GM18951 (cell line): ENCODE data around the gene TTLL13.

ENCODE experiments used
- POLR2A ChIP-seq: IDR thresholded peaks from 4 replicates; pipeline ENCODE4 v1.6.1; 2011; ENCODE audit warnings: mild to moderate bottlenecking; ENCODE audit not compliant: insufficient read length, insufficient read depth; ENCODE audit errors: extremely low read depth
- in situ Hi-C: fragments of 300-500 bp; cut with MboI; formaldehyde crosslinking; loops from one replicate; pipeline ENCODE4 v1.12.0; 2022; ENCODE audit warnings: low sequenced_read_pairs, mixed read lengths, inconsistent platforms; ENCODE audit not compliant: unreplicated experiment

The TTLL13 gene, protein sequence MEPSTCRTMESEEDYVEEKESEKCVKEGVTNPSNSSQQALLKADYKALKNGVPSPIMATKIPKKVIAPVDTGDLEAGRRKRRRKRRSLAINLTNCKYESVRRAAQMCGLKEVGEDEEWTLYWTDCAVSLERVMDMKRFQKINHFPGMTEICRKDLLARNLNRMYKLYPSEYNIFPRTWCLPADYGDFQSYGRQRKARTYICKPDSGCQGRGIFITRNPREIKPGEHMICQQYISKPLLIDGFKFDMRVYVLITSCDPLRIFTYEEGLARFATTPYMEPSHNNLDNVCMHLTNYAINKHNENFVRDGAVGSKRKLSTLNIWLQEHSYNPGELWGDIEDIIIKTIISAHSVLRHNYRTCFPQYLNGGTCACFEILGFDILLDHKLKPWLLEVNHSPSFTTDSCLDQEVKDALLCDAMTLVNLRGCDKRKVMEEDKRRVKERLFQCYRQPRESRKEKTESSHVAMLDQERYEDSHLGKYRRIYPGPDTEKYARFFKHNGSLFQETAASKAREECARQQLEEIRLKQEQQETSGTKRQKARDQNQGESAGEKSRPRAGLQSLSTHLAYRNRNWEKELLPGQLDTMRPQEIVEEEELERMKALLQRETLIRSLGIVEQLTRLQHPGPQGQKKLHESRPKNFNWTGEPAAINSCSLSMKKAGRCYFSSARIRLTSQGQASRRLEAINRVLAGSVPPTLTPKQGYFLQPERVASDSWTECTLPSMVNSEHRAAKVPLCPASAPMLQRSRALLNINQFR

DNA sequence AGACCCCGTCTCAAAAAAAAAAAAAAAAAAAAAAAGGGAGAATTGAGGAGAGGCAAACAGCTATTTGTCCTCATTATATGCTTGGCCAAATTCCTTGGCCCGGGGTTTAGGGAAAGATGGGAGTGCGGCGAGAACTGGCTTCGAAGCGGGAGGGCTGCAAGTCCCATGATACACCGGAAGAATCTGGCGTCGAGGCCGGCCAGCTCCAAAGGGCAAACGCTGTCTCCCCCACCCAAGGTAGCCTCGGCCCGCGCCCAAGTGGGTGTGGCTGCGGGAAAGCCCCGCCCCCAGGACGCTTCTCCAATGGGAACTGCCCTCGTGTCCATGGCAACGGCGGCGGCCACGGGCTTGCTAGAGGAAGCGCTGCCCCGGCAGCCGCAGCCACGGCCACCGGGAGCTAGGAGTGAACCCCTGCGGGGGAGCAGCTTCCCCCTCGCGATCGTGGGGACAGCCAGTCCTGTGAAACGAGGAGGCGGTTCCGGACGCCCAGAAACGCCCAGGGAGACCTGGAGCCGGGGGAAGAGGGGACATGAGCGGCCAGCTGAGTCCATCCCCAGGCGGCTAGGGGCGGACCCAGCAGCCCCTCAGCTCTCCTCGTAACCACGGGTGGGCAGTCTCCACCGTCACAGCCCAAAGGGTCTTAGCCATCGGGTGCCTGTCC lies at the start of gene TTLL13:
Gene TTLL13, plus strand, starts transcription at position 354 of the 661 bp plus-strand sequence. CDS start 1,075 bp downstream, outside the sequence.
- in situ Hi-C loops, result no loop called here
- TF ChIP-seq POLR2A, result no peak

DNA sequence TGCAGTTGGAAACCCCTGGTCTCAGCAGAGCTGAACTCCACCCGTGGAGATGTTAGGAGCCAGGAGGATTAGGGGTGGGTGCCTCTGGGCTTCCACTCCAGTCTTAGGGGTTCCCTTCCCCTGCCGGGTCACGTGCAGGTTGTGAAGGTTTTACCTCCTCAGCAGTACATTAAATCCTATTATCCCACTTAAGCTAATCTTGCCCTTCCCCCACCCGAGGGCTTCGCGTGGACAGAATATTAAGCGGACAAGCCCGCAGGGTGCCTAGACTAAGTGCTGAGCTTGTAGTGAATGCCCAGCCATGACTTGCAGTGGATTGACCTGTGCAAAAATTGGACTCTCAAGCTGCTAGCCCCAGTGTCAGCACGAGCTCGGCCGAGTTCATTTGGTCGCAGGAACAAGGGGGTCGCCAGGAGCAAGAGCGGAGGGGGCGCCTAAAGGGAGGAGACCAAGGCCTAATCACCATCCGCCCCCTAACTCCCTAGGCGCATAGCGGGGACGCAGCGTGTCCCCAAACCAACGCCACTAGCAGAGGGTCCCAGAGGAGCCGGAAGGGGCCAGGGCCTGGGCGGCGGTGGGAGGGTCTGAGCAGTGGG lies 48.7 kb upstream of the TTLL13 start:
- in situ Hi-C loops, result no loop called here
- TF ChIP-seq POLR2A, result no peak

- peak; percentile 85 for TF ChIP-seq POLR2A
- in situ Hi-C loops, result no loop called here
Observed at GRCh38 chr15:90201130-90201943, 48.0 kb upstream of the TTLL13 start, which contains the start of gene SEMA4B. Gene SEMA4B, plus strand, starts transcription at chr15:90201330. Its CDS starts 249 bp downstream, at chr15:90201579.

DNA sequence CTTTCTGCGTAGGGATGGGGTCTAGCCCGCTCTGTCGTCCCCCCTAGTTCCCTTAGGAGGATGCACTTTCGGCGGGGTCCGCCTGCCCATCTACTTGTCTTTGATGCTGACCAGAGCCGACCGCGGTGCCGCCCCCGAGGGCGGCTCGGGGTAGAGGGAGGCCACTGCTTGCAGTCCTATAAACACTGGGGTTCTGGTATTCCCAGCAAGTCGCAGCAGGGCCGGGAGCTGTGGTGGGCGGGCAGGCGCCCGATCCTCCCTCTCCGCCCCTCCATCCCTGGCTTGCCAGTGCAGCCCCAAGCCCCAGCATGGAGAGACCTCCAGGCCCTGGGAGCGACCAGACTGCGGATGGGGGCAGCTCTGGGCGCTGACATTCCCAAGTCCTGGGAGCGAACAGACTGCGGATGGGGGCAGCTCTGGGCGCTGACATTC lies 47.4 kb upstream of the TTLL13 start:
- no peak for TF ChIP-seq POLR2A
- in situ Hi-C loops, result no loop called here

DNA sequence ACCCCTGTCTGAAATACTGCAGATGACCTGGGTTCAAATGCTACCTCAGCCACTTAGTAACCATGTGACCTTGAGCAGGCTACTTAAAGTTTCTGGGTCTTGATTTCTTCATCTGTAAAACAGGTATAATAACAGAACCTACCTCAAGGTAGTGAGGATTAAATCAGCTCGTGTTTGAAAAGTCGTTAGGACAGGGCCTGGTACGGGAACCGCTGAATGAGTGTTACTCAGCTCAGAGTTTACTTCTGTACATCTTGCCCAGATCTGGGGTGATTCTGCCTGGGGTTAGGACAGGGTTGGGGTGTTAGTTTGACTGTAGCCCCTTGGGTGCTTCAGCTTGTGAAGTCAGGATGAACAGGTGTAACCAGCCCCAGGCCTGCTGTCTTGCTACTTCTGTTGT lies 46.4 kb upstream of the TTLL13 start:
- in situ Hi-C loops, result no loop called here
- TF ChIP-seq POLR2A, result no peak

DNA sequence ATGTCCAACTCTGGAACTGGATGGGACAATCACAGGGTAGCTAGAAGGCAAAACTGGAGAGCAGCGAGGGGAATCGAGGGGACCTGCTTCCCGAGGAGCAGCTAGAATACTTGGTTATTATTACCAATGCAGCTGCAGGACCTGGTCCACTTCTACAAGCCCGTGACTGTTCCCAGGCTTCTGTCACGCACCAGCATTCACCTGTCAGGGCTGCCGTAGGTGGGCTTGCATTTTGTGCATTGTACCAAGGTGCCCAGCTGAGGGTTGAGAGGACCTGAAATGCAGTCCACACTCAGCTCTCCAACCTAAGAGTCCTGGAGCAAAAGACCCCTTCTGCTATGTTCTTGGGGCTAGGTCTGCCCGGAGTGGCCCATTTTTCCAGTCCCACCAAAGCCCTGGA lies 45.9 kb upstream of the TTLL13 start:
- in situ Hi-C loops, result no loop called here
- TF ChIP-seq POLR2A, result no peak

GRCh38 chr15:90203922-90204321 lies 45.4 kb upstream of the TTLL13 start:
- TF ChIP-seq POLR2A, result no peak
- in situ Hi-C loops, result no loop called here

DNA sequence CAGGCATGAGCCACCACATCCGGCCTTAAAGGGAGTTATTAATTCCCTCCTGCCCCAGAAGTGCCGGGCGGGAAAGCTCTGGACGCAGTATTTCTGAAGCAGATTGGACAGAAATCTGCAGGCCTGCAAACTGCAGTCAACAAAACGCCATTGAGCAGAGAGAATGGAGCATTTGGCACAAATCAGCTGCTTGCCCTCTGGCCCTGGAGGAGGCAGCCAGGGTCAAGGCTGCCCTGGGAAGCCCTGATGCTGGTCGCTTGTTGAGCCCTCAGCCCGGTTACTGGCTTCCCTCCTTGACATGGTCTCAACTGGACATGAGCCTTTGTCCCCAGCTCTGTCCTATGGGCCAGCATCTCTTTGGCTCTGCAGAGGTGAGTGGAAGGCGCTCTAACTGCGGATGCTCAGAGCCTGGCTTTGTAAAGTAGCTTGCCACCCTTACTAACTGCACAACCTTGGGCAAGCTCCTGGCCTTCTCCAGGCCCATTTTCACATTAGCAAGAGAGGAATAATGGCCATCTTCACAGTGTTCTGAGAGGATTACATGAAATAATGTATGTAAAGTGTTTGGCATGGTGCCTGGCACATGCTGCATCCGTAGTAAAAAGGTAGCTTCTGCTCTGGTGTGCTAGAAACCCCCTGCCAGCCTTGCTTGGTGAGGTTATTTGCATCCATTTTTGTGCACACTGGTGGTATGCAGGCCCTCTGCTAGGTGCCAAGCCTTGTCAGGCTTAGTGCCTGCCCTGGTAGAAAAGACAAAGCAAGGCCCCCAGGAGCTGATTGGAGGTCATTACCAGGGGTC lies 44.1 kb upstream of the TTLL13 start:
- in situ Hi-C loops, result no loop called here
- TF ChIP-seq POLR2A, result no peak

DNA sequence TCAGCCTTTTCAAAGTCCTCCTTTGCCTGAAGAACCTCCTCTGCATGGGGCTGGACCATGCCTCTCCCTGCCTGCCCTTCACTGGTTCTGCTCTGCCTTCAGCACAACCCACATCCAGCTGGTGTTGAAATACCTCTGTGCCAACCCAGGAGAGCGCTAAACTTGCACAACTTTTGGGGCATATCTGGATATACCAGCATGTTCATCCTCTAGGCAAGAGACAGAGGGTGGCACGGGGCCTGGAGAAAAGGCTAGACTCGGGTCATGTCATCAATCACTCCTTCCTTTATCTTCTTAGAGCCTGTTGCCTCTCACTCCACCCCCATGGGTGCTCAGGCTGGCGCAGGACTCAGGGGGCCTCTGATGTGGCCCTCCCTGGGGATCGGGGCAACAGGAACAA lies 43.5 kb upstream of the TTLL13 start:
- TF ChIP-seq POLR2A, result no peak
- in situ Hi-C loops, result no loop called here

DNA sequence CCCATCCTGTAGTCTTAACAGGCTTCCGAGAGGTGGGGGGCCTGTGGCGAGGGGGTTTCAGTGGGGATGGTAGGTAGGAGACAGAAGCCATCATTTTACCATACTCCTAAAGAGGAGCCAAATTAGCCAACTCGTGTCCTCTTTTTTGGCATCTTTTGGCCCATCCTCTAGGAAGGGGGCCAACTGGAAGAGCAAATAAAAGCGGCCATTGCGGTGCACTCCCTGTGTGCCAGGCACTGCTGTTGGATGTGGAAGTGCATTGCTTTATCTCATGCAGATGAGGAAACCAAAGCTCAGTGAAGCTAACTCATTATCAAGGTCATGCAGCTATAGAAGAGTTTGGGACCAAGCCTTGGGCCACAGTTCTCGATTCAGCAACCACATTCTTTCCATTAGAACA lies 42.1 kb upstream of the TTLL13 start:
- TF ChIP-seq POLR2A, result no peak
- in situ Hi-C loops, result no loop called here

DNA sequence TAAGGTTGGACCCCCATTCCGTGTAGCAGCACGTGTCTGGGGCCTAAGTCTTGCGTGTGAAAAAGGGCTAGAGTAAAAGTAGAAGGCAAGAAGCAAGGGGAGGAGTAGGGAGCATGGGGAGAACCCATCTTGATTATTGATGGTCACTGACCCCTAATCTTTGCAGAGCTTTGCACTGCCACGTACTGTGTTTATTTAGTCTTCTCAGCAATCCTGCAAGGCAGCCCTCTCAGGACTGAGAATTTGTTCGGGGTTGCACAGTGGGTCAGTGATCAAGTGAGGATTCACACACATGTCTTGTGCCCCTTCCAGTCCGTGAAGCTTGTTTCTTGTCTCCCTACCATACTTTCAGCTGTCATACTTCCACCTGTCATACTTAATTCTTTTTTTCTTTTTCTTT lies 41.0 kb upstream of the TTLL13 start:
- TF ChIP-seq POLR2A, result no peak
- in situ Hi-C loops, result no loop called here

DNA sequence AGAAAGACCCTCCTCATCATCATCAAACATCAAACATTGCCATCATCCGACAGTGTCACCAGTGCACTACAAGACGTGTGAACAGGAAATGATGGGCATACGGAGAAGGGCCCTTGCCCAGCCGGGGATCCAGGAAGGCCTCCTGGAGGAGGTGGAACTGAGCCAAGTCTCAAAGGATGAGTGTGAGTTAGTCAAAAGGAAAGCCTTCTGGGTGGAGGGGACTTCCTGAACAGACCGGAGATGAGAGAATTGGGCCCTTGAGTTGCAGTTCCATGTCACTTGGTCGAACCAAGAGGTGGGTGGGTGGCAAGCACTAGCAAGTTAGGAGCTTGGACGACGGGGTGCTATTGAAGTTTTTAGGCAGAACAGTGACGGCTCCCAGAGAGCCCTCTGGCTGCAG lies 39.8 kb upstream of the TTLL13 start:
- no peak for TF ChIP-seq POLR2A

DNA sequence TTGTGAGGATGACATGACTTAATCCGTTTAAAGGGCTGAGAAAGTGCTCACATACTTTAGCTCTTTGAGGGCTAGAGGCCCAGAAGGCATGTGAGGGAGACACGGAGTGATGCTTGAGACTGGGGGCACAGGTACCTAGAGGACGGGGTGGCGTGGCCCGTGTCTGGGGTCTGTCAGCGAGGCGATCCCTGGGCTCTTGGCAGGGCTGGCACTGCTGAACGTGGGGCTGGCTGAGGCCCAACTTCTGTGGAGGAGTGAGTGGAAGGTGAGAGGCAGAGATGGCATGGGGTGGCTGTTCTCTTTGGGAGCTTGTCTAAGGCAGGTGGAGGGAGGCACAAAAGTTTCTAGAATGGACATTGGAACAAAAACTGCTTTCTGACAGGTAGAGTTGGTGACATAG lies 38.8 kb upstream of the TTLL13 start:
- in situ Hi-C loops, result no loop called here
- no peak for TF ChIP-seq POLR2A

More for the DNA sequence above, 39.8 kb upstream of the TTLL13 start:
- in situ Hi-C loops, result no loop called here
